ENCODE results near the gene JMY. TPM values are rescaled to one million over a fixed set of nuclear protein-coding genes. Genes with fewer than 3 reads are reported as not detected.

The JMY gene
- total and polyA plus RNA-seq, 9 donors = 9.9 to 30.3 (median 22.1) TPM

- Histone ChIP-seq H3K9me3 (no peaks in the 10 kb centered on the region), H3K36me3 (no peaks in the 10 kb centered on the region), H3K27ac (no peak overlapping the region), H3K4me3 (no peak overlapping the region), H3K4me1 (ENCODE audit: insufficient read depth) (no peaks in the 10 kb centered on the region), H3K27me3 (no peaks in the 10 kb centered on the region)
- TF ChIP-seq EP300 (IDR thresholded peaks at IDR 0.05) = no peak
- no peak for TF ChIP-seq CTCF (IDR thresholded peaks at IDR 0.05)
- TF ChIP-seq POLR2A (IDR thresholded peaks at IDR 0.05) = no peak
- WGBS, 3 donors = 93 to 96% (median 93%) methylated on average over 7 of the region's 7 CpGs
- no peak for DNase-seq
- intact Hi-C loops (cut with DNase I) = no loop called here
Observed at GRCh38 chr5:79285833-79286232, 49.9 kb downstream of the JMY start.

GRCh38 chr5:79287380-79287779 is 51.4 kb downstream of the JMY start:
- Histone ChIP-seq H3K27ac (no peak overlapping the region), H3K36me3 (no peaks in the 10 kb centered on the region), H3K27me3 (no peaks in the 10 kb centered on the region), H3K4me3 (no peak overlapping the region), H3K4me1 (ENCODE audit: insufficient read depth) (no peaks in the 10 kb centered on the region), H3K9me3 (no peaks in the 10 kb centered on the region)
- DNase-seq = no peak
- intact Hi-C loops (cut with DNase I) = no loop called here
- no peak for TF ChIP-seq POLR2A (IDR thresholded peaks at IDR 0.05)
- no peak for TF ChIP-seq EP300 (IDR thresholded peaks at IDR 0.05)
- TF ChIP-seq CTCF (IDR thresholded peaks at IDR 0.05) = no peak
- WGBS, 3 donors = 94 to 96% (median 96%) methylated on average over 4 of the region's 4 CpGs

- 49 to 63% (median 54%) methylated on average over 1 of the region's 1 CpG for WGBS, 3 donors
- H3K4me3 ChIP-seq = no peak overlapping the region
- no peaks in the 10 kb centered on the region for H3K9me3 ChIP-seq
- no peak for DNase-seq
- intact Hi-C loops (cut with DNase I) = no loop called here
- TF ChIP-seq EP300 (IDR thresholded peaks at IDR 0.05) (no peak), POLR2A (IDR thresholded peaks at IDR 0.05) (no peak), CTCF (IDR thresholded peaks at IDR 0.05) (no peak)
- H3K27ac ChIP-seq = no peak overlapping the region
- H3K27me3 ChIP-seq = no peaks in the 10 kb centered on the region
- no peaks in the 10 kb centered on the region for H3K4me1 ChIP-seq (ENCODE audit: insufficient read depth)
- H3K36me3 ChIP-seq = no peaks in the 10 kb centered on the region
Observed at GRCh38 chr5:79287907-79288306, 52.0 kb downstream of the JMY start.

GRCh38 chr5:79295029-79295428 is 59.1 kb downstream of the JMY start:
- H3K36me3 ChIP-seq = no peaks in the 10 kb centered on the region
- intact Hi-C loops (cut with DNase I) = no loop called here
- H3K27me3 ChIP-seq = no peaks in the 10 kb centered on the region
- WGBS, 3 donors = 95 to 98% (median 97%) methylated on average over 2 of the region's 2 CpGs
- no peak overlapping the region for H3K4me3 ChIP-seq
- H3K9me3 ChIP-seq = no peaks in the 10 kb centered on the region
- DNase-seq = no peak
- TF ChIP-seq CTCF (IDR thresholded peaks at IDR 0.05) (no peak), EP300 (IDR thresholded peaks at IDR 0.05) (no peak), POLR2A (IDR thresholded peaks at IDR 0.05) (no peak)
- no peaks in the 10 kb centered on the region for H3K4me1 ChIP-seq (ENCODE audit: insufficient read depth)
- no peak overlapping the region for H3K27ac ChIP-seq

- no peaks in the 10 kb centered on the region for H3K9me3 ChIP-seq
- DNase-seq = no peak
- no peak overlapping the region for H3K27ac ChIP-seq
- H3K4me1 ChIP-seq (ENCODE audit: insufficient read depth) = no peaks in the 10 kb centered on the region
- no peak overlapping the region for H3K4me3 ChIP-seq
- 80 to 83% (median 81%) methylated on average over 4 of the region's 4 CpGs for WGBS, 3 donors
- no peak for TF ChIP-seq POLR2A (IDR thresholded peaks at IDR 0.05)
- TF ChIP-seq CTCF (IDR thresholded peaks at IDR 0.05) = no peak
- no peak for TF ChIP-seq EP300 (IDR thresholded peaks at IDR 0.05)
- H3K27me3 ChIP-seq = no peaks in the 10 kb centered on the region
- H3K36me3 ChIP-seq = no peaks in the 10 kb centered on the region
- intact Hi-C loops (cut with DNase I) = no loop called here
Observed at GRCh38 chr5:79297661-79298060, 61.7 kb downstream of the JMY start.

Data from ovary (tissue), 9 donors.